ENCODE results near the gene CARD16. TPM values are rescaled to one million over a fixed set of nuclear protein-coding genes. Genes with fewer than 3 reads are reported as not detected.

The CARD16 gene
- total RNA-seq, 2 donors from 2014 or later, result not detected

DNA sequence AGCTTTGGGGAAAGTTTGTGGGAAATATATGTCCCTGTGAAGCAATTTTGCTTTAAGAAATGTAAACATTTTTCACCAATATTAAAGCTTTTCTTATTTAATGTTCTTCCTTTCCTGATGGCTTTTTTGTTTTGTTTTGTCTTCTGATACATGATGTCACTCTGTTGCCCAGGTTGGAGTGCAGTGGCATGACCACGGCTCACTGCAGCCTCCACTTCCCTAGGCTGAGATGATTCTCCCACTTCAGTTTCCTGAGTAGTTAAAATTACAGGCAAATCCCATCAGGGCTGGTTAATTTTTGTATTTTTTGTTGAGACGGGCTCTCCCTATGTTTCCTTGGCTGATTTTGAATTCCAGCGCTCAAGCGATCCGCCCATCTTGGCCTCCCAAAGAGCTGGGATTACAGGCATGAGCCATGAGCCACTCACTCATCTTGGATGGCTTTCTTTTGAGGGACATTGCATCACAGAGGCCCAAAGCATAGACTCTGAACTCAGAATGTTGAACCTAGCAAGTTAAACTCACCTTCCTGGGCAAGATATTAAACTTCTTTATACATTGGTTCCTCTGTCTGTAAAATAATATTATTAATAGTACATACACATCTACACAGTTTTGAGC lies 651 bp upstream of the CARD16 start:
- Histone ChIP-seq H3K9me3 (ENCODE audit: control insufficient read depth, low read length) (no peaks in the 10 kb centered on the region), H3K36me3 (ENCODE audit: control insufficient read depth, insufficient read depth, low read length) (no peaks in the 10 kb centered on the region), H3K4me1 (ENCODE audit: control insufficient read depth, insufficient read depth, low read length) (no peaks in the 10 kb centered on the region), H3K9ac (ENCODE audit: extremely low read depth, low read length, poor library complexity, severe bottlenecking) (no peak overlapping the region), H3K27me3 (ENCODE audit: control insufficient read depth, insufficient read depth, low read length, poor library complexity, severe bottlenecking) (no peaks in the 10 kb centered on the region), H3K27ac (ENCODE audit: low read depth, low read length) (no peak overlapping the region), H3K4me3 (ENCODE audit: low read length) (no peak overlapping the region)
- no peaks in the 10 kb centered on the region for H3K36me3 Mint-ChIP-seq (ENCODE audit: low read depth)
- DNase-seq, result no peak
- H3K27me3 Mint-ChIP-seq (ENCODE audit: insufficient read depth), result no peaks in the 10 kb centered on the region
- H3K4me1 Mint-ChIP-seq, result no peaks in the 10 kb centered on the region
- no peaks in the 10 kb centered on the region for H3K9me3 Mint-ChIP-seq
- TF ChIP-seq, protein P1, sequence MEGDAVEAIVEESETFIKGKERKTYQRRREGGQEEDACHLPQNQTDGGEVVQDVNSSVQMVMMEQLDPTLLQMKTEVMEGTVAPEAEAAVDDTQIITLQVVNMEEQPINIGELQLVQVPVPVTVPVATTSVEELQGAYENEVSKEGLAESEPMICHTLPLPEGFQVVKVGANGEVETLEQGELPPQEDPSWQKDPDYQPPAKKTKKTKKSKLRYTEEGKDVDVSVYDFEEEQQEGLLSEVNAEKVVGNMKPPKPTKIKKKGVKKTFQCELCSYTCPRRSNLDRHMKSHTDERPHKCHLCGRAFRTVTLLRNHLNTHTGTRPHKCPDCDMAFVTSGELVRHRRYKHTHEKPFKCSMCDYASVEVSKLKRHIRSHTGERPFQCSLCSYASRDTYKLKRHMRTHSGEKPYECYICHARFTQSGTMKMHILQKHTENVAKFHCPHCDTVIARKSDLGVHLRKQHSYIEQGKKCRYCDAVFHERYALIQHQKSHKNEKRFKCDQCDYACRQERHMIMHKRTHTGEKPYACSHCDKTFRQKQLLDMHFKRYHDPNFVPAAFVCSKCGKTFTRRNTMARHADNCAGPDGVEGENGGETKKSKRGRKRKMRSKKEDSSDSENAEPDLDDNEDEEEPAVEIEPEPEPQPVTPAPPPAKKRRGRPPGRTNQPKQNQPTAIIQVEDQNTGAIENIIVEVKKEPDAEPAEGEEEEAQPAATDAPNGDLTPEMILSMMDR (conservative IDR thresholded peaks at IDR 0.05), result no peak
- 94 to 97% methylated on average over 4 to 5 of the region's 5 CpGs for WGBS, 2 experiments (ENCODE audit: insufficient coverage in 1 of 2, insufficient read length in 1 of 2)
- no peak overlapping the region for H3K4me3 Mint-ChIP-seq
- no peak overlapping the region for H3K27ac Mint-ChIP-seq

DNA sequence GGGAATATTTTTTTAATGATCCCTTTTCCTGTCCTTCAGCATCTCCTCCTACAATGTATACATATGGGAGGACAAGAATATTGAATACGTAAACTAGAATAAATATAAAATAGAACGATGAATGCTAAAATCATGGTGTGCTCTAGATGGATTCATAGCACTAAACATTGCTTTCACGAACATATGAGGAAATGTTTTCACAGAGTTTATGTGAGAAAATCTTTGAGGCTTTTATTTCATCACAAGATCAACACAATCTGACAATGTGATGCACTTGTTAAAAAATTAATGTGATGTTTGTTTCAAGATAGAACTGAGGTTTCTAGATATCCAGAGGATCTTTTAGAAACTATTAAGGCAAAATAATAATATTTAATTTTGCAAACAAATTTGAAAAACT lies 3.0 kb downstream of the CARD16 start:
- Histone ChIP-seq H3K4me3 (ENCODE audit: low read length) (no peak overlapping the region), H3K27ac (ENCODE audit: low read depth, low read length) (no peak overlapping the region), H3K27me3 (ENCODE audit: control insufficient read depth, insufficient read depth, low read length, poor library complexity, severe bottlenecking) (no peaks in the 10 kb centered on the region), H3K36me3 (ENCODE audit: control insufficient read depth, insufficient read depth, low read length) (no peaks in the 10 kb centered on the region), H3K9ac (ENCODE audit: extremely low read depth, low read length, poor library complexity, severe bottlenecking) (no peak overlapping the region), H3K4me1 (ENCODE audit: control insufficient read depth, insufficient read depth, low read length) (no peaks in the 10 kb centered on the region), H3K9me3 (ENCODE audit: control insufficient read depth, low read length) (no peaks in the 10 kb centered on the region)
- WGBS, 2 experiments (ENCODE audit: insufficient coverage in 1 of 2, insufficient read length in 1 of 2), result 97% methylated on average over 3 of the region's 3 CpGs; no CpG with 5 or more reads in 1 of the 2 experiments
- Mint-ChIP-seq H3K4me3 (no peak overlapping the region), H3K4me1 (no peaks in the 10 kb centered on the region), H3K9me3 (no peaks in the 10 kb centered on the region), H3K27me3 (ENCODE audit: insufficient read depth) (no peaks in the 10 kb centered on the region), H3K27ac (no peak overlapping the region), H3K36me3 (ENCODE audit: low read depth) (no peaks in the 10 kb centered on the region)
- TF ChIP-seq, protein P1 (conservative IDR thresholded peaks at IDR 0.05), result no peak
- DNase-seq, result no peak

DNA sequence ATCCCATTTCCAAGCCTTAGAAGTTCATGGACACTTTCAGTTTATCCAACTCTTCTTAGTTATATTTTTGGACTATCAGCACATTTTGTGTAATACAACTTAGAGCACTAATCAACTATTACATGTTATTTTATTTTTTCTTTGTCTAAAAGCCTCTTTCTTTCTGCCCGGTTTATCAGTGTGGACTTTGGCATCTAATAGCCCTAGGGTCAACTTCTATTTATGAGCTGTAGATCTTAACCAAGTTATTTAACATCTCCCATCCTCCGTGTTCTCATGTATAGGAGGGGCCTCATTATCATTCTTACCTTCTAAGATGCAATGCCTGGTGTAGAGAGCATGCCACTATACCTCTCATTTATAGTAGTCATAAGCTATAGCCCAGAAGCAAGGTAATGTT lies 4.4 kb downstream of the CARD16 start:
- no peak overlapping the region for H3K4me3 Mint-ChIP-seq
- H3K27me3 Mint-ChIP-seq (ENCODE audit: insufficient read depth), result no peaks in the 10 kb centered on the region
- DNase-seq, result no peak
- no peak overlapping the region for H3K27ac ChIP-seq (ENCODE audit: low read depth, low read length)
- no peaks in the 10 kb centered on the region for H3K9me3 Mint-ChIP-seq
- H3K27me3 ChIP-seq (ENCODE audit: control insufficient read depth, insufficient read depth, low read length, poor library complexity, severe bottlenecking), result no peaks in the 10 kb centered on the region
- no peak overlapping the region for H3K27ac Mint-ChIP-seq
- TF ChIP-seq, protein P1 (conservative IDR thresholded peaks at IDR 0.05), result no peak
- WGBS, 2 experiments (ENCODE audit: insufficient coverage in 1 of 2, insufficient read length in 1 of 2), result 97 to 100% methylated on average over 1 to 2 of the region's 2 CpGs
- no peaks in the 10 kb centered on the region for H3K36me3 ChIP-seq (ENCODE audit: control insufficient read depth, insufficient read depth, low read length)
- H3K4me3 ChIP-seq (ENCODE audit: low read length), result no peak overlapping the region
- no peaks in the 10 kb centered on the region for H3K4me1 Mint-ChIP-seq
- H3K36me3 Mint-ChIP-seq (ENCODE audit: low read depth), result no peaks in the 10 kb centered on the region
- no peaks in the 10 kb centered on the region for H3K9me3 ChIP-seq (ENCODE audit: control insufficient read depth, low read length)
- H3K9ac ChIP-seq (ENCODE audit: extremely low read depth, low read length, poor library complexity, severe bottlenecking), result no peak overlapping the region
- H3K4me1 ChIP-seq (ENCODE audit: control insufficient read depth, insufficient read depth, low read length), result no peaks in the 10 kb centered on the region

Data from endodermal cell (in vitro differentiated cells).